ENCODE measurements around the gene VWA5B1. TPM values are rescaled to one million over a fixed set of nuclear protein-coding genes. Genes with fewer than 3 reads are reported as not detected.

Gene VWA5B1
- total RNA-seq, 1 donor from 2014 or later: not detected

DNA sequence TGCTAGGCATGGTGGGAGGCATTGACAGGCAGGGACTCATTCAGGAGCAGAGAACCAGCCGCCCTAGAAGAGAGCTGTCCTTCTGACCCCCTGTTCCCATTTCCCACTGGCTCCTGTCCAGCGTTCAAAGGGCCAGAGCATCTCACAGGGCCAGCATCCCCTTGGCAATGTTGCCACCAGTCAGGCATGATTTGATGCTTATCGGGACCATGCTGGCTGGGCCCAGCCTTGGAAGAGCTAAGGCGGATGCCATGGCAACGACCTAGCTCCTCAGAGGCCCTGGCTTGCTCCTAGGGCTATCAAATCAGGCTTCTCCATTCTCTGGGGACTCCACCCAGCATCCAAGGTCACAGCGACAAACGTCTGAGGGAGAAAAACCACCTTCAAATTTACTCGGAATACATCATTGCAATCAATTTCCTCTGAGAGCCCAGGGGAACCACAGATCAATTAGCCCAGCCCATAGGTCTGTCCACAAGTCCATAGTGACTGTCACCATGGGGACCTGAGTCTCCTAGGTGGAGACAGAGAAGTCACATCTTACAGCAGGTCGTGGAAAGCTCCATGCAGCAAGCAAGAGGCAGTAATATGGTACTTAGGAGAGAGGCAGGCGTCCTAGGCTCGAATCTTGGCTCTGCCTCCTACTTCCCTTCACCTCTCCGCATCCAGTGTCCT lies 14.1 kb upstream of the VWA5B1 start:
- Mint-ChIP-seq H3K4me1 (ENCODE audit: low read depth) (peaks cover 5% of the 10 kb centered on the region), H3K36me3 (ENCODE audit: low read depth) (no peaks in the 10 kb centered on the region), H3K27me3 (ENCODE audit: low read depth) (peaks cover 12% of the 10 kb centered on the region), H3K4me3 (ENCODE audit: unreplicated experiment) (no peak overlapping the region), H3K9me3 (ENCODE audit: low read depth) (peaks cover 4% of the 10 kb centered on the region), H3K27ac (ENCODE audit: unreplicated experiment) (no peak overlapping the region)
- TF ChIP-seq, protein P1, sequence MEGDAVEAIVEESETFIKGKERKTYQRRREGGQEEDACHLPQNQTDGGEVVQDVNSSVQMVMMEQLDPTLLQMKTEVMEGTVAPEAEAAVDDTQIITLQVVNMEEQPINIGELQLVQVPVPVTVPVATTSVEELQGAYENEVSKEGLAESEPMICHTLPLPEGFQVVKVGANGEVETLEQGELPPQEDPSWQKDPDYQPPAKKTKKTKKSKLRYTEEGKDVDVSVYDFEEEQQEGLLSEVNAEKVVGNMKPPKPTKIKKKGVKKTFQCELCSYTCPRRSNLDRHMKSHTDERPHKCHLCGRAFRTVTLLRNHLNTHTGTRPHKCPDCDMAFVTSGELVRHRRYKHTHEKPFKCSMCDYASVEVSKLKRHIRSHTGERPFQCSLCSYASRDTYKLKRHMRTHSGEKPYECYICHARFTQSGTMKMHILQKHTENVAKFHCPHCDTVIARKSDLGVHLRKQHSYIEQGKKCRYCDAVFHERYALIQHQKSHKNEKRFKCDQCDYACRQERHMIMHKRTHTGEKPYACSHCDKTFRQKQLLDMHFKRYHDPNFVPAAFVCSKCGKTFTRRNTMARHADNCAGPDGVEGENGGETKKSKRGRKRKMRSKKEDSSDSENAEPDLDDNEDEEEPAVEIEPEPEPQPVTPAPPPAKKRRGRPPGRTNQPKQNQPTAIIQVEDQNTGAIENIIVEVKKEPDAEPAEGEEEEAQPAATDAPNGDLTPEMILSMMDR (IDR thresholded peaks at IDR 0.05): no peak
- no peak for DNase-seq (ENCODE audit: low spot score)

DNA sequence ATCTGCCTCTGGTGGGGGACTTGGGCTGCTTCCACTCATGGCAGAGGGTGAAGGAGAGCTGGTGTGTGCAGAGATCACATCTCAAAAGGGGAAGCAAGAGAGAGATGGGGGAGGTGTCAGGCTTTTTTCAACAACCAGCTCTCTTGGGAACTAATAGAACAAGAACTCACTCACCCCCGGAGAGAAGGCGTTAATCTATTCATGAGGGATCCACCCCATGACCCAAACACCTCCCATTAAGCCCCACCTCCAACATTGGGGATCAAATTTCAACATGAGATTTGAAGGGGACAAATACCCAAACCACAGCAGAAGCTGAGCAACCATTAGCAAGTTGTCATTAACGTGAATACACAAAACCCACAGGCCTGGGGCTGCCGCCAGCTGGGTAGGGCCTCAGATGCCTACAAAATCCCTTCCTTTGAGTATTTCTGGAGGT lies 12.0 kb upstream of the VWA5B1 start:
- H3K4me1 Mint-ChIP-seq (ENCODE audit: low read depth): peaks cover 5% of the 10 kb centered on the region
- DNase-seq (ENCODE audit: low spot score): no peak
- TF ChIP-seq, protein P1 (IDR thresholded peaks at IDR 0.05): no peak
- no peak overlapping the region for H3K4me3 Mint-ChIP-seq (ENCODE audit: unreplicated experiment)
- peaks cover 16% of the 10 kb centered on the region for H3K27me3 Mint-ChIP-seq (ENCODE audit: low read depth)
- no peaks in the 10 kb centered on the region for H3K36me3 Mint-ChIP-seq (ENCODE audit: low read depth)
- H3K9me3 Mint-ChIP-seq (ENCODE audit: low read depth): peaks cover 4% of the 10 kb centered on the region
- H3K27ac Mint-ChIP-seq (ENCODE audit: unreplicated experiment): no peak overlapping the region

DNA sequence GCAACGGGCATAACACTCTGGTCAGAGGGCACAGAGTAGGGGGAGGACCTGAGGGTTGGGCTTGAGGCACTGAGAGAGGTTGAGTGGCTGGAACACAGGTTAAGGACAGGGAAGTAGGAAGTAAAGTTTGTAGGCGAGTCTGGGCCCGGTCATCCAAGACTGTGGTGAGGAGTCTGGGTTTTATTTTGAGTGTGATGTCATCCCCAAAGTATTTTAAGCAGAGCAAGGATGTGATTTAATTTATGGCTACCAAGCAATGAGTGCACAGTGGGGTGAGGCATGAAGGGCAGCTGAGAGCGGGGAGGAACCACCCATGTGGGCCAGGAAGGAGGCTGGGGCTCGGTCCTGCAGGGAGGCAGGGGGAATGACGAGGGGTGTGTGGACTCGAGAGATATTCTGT lies 11.2 kb upstream of the VWA5B1 start:
- Mint-ChIP-seq H3K9me3 (ENCODE audit: low read depth) (peaks cover 4% of the 10 kb centered on the region), H3K36me3 (ENCODE audit: low read depth) (no peaks in the 10 kb centered on the region), H3K27me3 (ENCODE audit: low read depth) (peaks cover 16% of the 10 kb centered on the region), H3K4me1 (ENCODE audit: low read depth) (peaks cover 5% of the 10 kb centered on the region), H3K4me3 (ENCODE audit: unreplicated experiment) (no peak overlapping the region), H3K27ac (ENCODE audit: unreplicated experiment) (no peak overlapping the region)
- no peak for DNase-seq (ENCODE audit: low spot score)
- TF ChIP-seq, protein P1 (IDR thresholded peaks at IDR 0.05): no peak

- DNase-seq (ENCODE audit: low spot score): no peak
- H3K4me1 Mint-ChIP-seq (ENCODE audit: low read depth): peaks cover 5% of the 10 kb centered on the region
- H3K4me3 Mint-ChIP-seq (ENCODE audit: unreplicated experiment): no peak overlapping the region
- peaks cover 4% of the 10 kb centered on the region for H3K9me3 Mint-ChIP-seq (ENCODE audit: low read depth)
- TF ChIP-seq, protein P1 (IDR thresholded peaks at IDR 0.05): no peak
- no peaks in the 10 kb centered on the region for H3K36me3 Mint-ChIP-seq (ENCODE audit: low read depth)
- peaks cover 16% of the 10 kb centered on the region for H3K27me3 Mint-ChIP-seq (ENCODE audit: low read depth)
- no peak overlapping the region for H3K27ac Mint-ChIP-seq (ENCODE audit: unreplicated experiment)
Observed at GRCh38 chr1:20280341-20280740, 10.3 kb upstream of the VWA5B1 start.

DNA sequence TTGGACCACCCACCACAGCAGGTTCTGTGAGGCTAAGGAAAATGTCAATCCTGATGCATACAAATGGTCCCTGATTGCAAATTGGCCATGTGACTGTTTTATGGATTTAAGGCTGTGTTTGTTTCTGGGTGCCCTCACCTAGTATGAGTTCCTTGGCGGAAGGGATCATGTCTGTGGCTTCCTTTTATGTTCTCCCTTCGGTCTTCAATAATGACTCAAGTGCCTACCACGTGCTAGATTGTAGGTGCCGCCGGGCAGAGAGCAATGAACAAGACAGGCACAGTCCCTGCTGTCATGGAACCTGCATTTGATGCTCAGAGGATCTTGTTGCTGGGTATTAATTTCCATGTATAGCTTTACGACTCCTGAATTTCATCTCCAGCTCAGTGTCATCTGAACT lies 9.8 kb upstream of the VWA5B1 start:
- Mint-ChIP-seq H3K4me3 (ENCODE audit: unreplicated experiment) (no peak overlapping the region), H3K4me1 (ENCODE audit: low read depth) (peaks cover 5% of the 10 kb centered on the region), H3K9me3 (ENCODE audit: low read depth) (peaks cover 4% of the 10 kb centered on the region), H3K27me3 (ENCODE audit: low read depth) (peaks cover 11% of the 10 kb centered on the region), H3K36me3 (ENCODE audit: low read depth) (no peaks in the 10 kb centered on the region), H3K27ac (ENCODE audit: unreplicated experiment) (no peak overlapping the region)
- TF ChIP-seq, protein P1 (IDR thresholded peaks at IDR 0.05): no peak
- no peak for DNase-seq (ENCODE audit: low spot score)
